DND-41 (cell line): ENCODE data around the gene MERTK.

ENCODE experiments used
- EZH2 ChIP-seq: IDR thresholded peaks from 3 replicates; pipeline ENCODE4 v1.6.1; 2012; ENCODE audit warnings: borderline replicate concordance, low read depth, mild to moderate bottlenecking, moderate library complexity, low read length, inconsistent platforms; ENCODE audit not compliant: severe bottlenecking
- TF ChIP-seq, protein P1 (sequence below): IDR thresholded peaks from 2 replicates; pipeline ENCODE4 v1.5.1; 2012; ENCODE audit warnings: borderline replicate concordance, low read length, moderate library complexity, mild to moderate bottlenecking; ENCODE audit not compliant: poor library complexity, severe bottlenecking; ENCODE audit errors: extremely low read depth

DNA sequence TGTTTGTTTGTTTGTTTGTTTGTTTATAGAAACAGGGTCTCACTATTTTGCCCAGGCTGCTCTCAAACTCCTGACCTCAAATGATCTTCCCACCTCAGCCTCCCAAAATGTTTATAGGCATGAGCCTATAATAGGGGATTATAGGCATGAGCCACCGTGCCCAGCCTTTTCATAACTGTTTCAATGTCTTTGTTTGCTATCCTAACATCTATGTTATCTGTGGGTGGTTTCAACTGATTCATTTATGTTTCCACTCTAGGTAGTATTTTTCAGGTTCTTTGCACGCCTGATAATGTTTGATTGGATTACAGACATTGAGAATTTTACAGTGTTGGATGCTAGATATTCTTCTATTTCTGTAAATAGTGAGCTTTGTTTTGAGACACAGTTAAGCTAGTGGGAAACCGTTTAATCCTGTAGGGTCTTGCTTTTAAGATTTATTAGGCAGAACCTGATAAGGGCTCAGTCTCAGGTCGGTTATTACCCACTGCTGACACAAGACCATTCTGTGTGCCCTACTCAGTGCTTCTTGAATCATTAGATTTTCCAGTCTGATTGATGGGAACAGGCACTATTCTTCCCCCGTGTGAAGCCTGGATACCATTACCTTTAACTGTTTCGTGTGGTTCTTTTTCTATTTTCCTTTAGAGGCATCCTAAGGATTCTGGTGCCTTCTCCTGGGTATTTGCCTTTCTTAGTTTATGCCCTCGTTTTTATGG lies 80.2 kb downstream of the MERTK start:
- TF ChIP-seq, protein P1, sequence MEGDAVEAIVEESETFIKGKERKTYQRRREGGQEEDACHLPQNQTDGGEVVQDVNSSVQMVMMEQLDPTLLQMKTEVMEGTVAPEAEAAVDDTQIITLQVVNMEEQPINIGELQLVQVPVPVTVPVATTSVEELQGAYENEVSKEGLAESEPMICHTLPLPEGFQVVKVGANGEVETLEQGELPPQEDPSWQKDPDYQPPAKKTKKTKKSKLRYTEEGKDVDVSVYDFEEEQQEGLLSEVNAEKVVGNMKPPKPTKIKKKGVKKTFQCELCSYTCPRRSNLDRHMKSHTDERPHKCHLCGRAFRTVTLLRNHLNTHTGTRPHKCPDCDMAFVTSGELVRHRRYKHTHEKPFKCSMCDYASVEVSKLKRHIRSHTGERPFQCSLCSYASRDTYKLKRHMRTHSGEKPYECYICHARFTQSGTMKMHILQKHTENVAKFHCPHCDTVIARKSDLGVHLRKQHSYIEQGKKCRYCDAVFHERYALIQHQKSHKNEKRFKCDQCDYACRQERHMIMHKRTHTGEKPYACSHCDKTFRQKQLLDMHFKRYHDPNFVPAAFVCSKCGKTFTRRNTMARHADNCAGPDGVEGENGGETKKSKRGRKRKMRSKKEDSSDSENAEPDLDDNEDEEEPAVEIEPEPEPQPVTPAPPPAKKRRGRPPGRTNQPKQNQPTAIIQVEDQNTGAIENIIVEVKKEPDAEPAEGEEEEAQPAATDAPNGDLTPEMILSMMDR = no peak
- TF ChIP-seq EZH2 = no peak
